H1 (cell line): Measurements from ENCODE around the gene STT3A. TPM values are rescaled to one million over a fixed set of nuclear protein-coding genes. Genes with fewer than 3 reads are reported as not detected.

Experiments used
- CTCF ChIA-PET: fragments of 300-600 bp; sonication (Branson Sonifier 250); formaldehyde crosslinking; loops from one replicate; lab custom pipeline; 2021; ENCODE audit not compliant: partially characterized antibody; lab: Charles Lee
- POLR2A ChIA-PET: fragments of 300-600 bp; sonication (Branson Sonifier 250); formaldehyde crosslinking; loops from one replicate; lab custom pipeline; 2021; ENCODE audit warnings: inconsistent platforms; ENCODE audit not compliant: partially characterized antibody; lab: Charles Lee
- DNase-seq, 2 experiments: peaks; one replicate each; pipeline versions ENCODE4 v3.0.0 to v3.0.0-alpha.2; 2010 to 2022; ENCODE audit warnings: low spot score in 2 of 2, low read depth in 1 of 2, mixed read lengths in 1 of 2
- FAIRE-seq: peaks from 2 replicates; lab custom pipeline; 2011; peaks lifted over from hg19 to GRCh38; lab: Jason Lieb, UNC
- H2AFZ ChIP-seq: 2 replicates; pipeline ENCODE4 v1.8.1; 2012; ENCODE audit warnings: low read length, inconsistent platforms
- H2AK5ac ChIP-seq: 2 replicates; pipeline ENCODE4 v1.6.1; 2013; ENCODE audit warnings: low read depth, low read length
- H2BK120ac ChIP-seq: replicated peaks from 2 replicates; pipeline ENCODE3; 2013; ENCODE audit warnings: low read depth, low read length, inconsistent platforms
- H2BK12ac ChIP-seq: 2 replicates; pipeline ENCODE4 v1.6.1; 2013; ENCODE audit warnings: low read depth, low read length
- H2BK15ac ChIP-seq: 2 replicates; pipeline ENCODE4 v1.6.1; 2013; ENCODE audit warnings: low read length
- H2BK20ac ChIP-seq: 2 replicates; pipeline ENCODE4 v1.6.1; 2013; ENCODE audit warnings: low read length
- H2BK5ac ChIP-seq: 2 replicates; pipeline ENCODE4 v1.6.1; 2013; ENCODE audit warnings: low read depth, low read length
- H3K14ac ChIP-seq: 2 replicates; pipeline ENCODE4 v1.6.1; 2013; ENCODE audit warnings: inconsistent platforms; ENCODE audit not compliant: insufficient read length
- H3K18ac ChIP-seq: 2 replicates; pipeline ENCODE4 v1.6.1; 2013; ENCODE audit warnings: low read length; ENCODE audit errors: extremely low read depth
- H3K23ac ChIP-seq: 2 replicates; pipeline ENCODE4 v1.6.1; 2013; ENCODE audit warnings: inconsistent platforms; ENCODE audit not compliant: insufficient read length
- H3K23me2 ChIP-seq: 2 replicates; pipeline ENCODE4 v1.6.1; 2013; ENCODE audit warnings: low read depth, low read length
- H3K27ac ChIP-seq: 2 replicates; pipeline ENCODE4 v1.6.1; 2011; ENCODE audit warnings: low read depth, low read length, inconsistent platforms
- H3K27me3 ChIP-seq, 4 experiments: replicated peaks in 1 of 4; 1 replicate in 1 of 4; 2 replicates in 3 of 4; pipeline versions ENCODE4 v1.6.1 to v1.8.1; 2011 to 2013; ENCODE audit warnings: low read length in 3 of 4, mild to moderate bottlenecking in 3 of 4, inconsistent platforms in 2 of 4, mixed read lengths in 2 of 4, moderate library complexity in 1 of 4; ENCODE audit not compliant: control insufficient read depth in 3 of 4, insufficient read depth in 3 of 4; ENCODE audit errors: extremely low read depth in 1 of 4
- H3K36me3 ChIP-seq, 4 experiments: 2 replicates each; pipeline versions ENCODE4 v1.6.1 to v1.8.1; 2011 to 2013; ENCODE audit warnings: mild to moderate bottlenecking in 4 of 4, low read length in 3 of 4, moderate library complexity in 2 of 4, control low read depth in 1 of 4, inconsistent platforms in 1 of 4; ENCODE audit not compliant: insufficient read depth in 4 of 4, control insufficient read depth in 2 of 4
- H3K4ac ChIP-seq: replicated peaks from 2 replicates; pipeline ENCODE3; 2013; ENCODE audit warnings: low read length, low read depth, mixed read lengths, inconsistent platforms; ENCODE audit not compliant: insufficient read length
- H3K4me1 ChIP-seq, 4 experiments: replicated peaks in 1 of 4; 1 replicate in 1 of 4; 2 replicates in 3 of 4; pipeline versions ENCODE4 v1.6.1 to v1.8.1; 2011 to 2013; ENCODE audit warnings: low read length in 3 of 4, inconsistent platforms in 2 of 4, mixed read lengths in 1 of 4; ENCODE audit not compliant: insufficient read depth in 4 of 4, control insufficient read depth in 3 of 4
- H3K4me2 ChIP-seq, 2 experiments: 2 replicates each; pipeline versions ENCODE4 v1.6.1 to v1.8.1; 2011 to 2013; ENCODE audit warnings: low read depth in 2 of 2, low read length in 2 of 2, control low read depth in 1 of 2, inconsistent platforms in 1 of 2, mild to moderate bottlenecking in 1 of 2; ENCODE audit not compliant: insufficient read depth in 1 of 2
- H3K4me3 ChIP-seq, 4 experiments: fragments of 200-600, 300-600 bp in 1 of 4; sonication (generic), shearing (Covaris generic), sonication (Bioruptor Twin) in 1 of 4; 2 replicates each; pipeline versions ENCODE4 v1.5.1 to v1.8.1; 2011 to 2016; ENCODE audit warnings: low read length in 4 of 4, low read depth in 3 of 4, control low read depth in 2 of 4, inconsistent platforms in 2 of 4, mild to moderate bottlenecking in 2 of 4, mixed read lengths in 1 of 4, moderate library complexity in 1 of 4; ENCODE audit not compliant: insufficient read depth in 2 of 4; ENCODE audit errors: extremely low read depth in 1 of 4
- H3K56ac ChIP-seq: replicated peaks from 2 replicates; pipeline ENCODE3; 2013; ENCODE audit warnings: low read depth, mild to moderate bottlenecking, mixed read lengths, low read length, inconsistent platforms; ENCODE audit not compliant: insufficient read length
- H3K79me1 ChIP-seq: 2 replicates; pipeline ENCODE4 v1.6.1; 2013; ENCODE audit warnings: low read depth, low read length, control low read depth
- H3K79me2 ChIP-seq, 2 experiments: 2 replicates each; pipeline versions ENCODE4 v1.6.1 to v1.8.1; 2012 to 2013; ENCODE audit warnings: low read length in 2 of 2, mild to moderate bottlenecking in 2 of 2, inconsistent platforms in 1 of 2; ENCODE audit not compliant: insufficient read depth in 2 of 2, control insufficient read depth in 1 of 2
- H3K9ac ChIP-seq, 4 experiments: replicated peaks in 1 of 4; 1 replicate in 1 of 4; 2 replicates in 3 of 4; pipeline versions ENCODE4 v1.6.1 to v1.8.1; 2011 to 2013; ENCODE audit warnings: low read depth in 3 of 4, low read length in 3 of 4, control low read depth in 2 of 4, mild to moderate bottlenecking in 2 of 4, moderate library complexity in 2 of 4, inconsistent platforms in 1 of 4; ENCODE audit errors: extremely low read depth in 1 of 4
- H3K9me3 ChIP-seq, 2 experiments: 2 replicates each; pipeline versions ENCODE4 v1.6.1 to v1.8.1; 2012 to 2013; ENCODE audit warnings: mild to moderate bottlenecking in 2 of 2, moderate library complexity in 2 of 2, control low read depth in 1 of 2, inconsistent platforms in 1 of 2, low read depth in 1 of 2, low read length in 1 of 2, mixed read lengths in 1 of 2; ENCODE audit not compliant: insufficient read depth in 2 of 2
- H4K20me1 ChIP-seq, 2 experiments: replicated peaks in 1 of 2; 2 replicates each; pipeline versions ENCODE3 to v1.8.1; 2011 to 2013; ENCODE audit warnings: inconsistent platforms in 2 of 2, low read length in 2 of 2, mild to moderate bottlenecking in 1 of 2; ENCODE audit not compliant: insufficient read depth in 2 of 2, control insufficient read depth in 1 of 2
- H4K5ac ChIP-seq: 2 replicates; pipeline ENCODE4 v1.6.1; 2013; ENCODE audit warnings: low read length, low read depth, mixed read lengths, inconsistent platforms; ENCODE audit not compliant: insufficient read length
- H4K8ac ChIP-seq: 2 replicates; pipeline ENCODE4 v1.8.0; 2013; ENCODE audit warnings: mild to moderate bottlenecking, moderate library complexity, low read length, inconsistent platforms; ENCODE audit not compliant: insufficient read depth; ENCODE audit errors: extremely low read depth
- H4K91ac ChIP-seq: replicated peaks from 2 replicates; pipeline ENCODE3; 2013; ENCODE audit warnings: low read length, mixed read lengths, inconsistent platforms; ENCODE audit not compliant: insufficient read length
- ATF2 ChIP-seq: IDR thresholded peaks from 2 replicates; pipeline ENCODE4 v1.6.1; 2012; ENCODE audit warnings: low read length, inconsistent platforms
- CEBPB ChIP-seq: IDR thresholded peaks from 2 replicates; pipeline ENCODE4 v1.6.1; 2012; ENCODE audit warnings: low read depth, low read length
- WGBS, 2 experiments: shearing (Covaris generic) in 1 of 2; methylation state at CpG; one replicate each; pipeline versions ENCODE4 v1.1.6 to v1.1.7; 2013 to 2015; ENCODE audit warnings: low lambda C conversion rate in 2 of 2, mixed read lengths in 2 of 2, inconsistent platforms in 1 of 2, low coverage in 1 of 2, missing lambda C conversion rate in 1 of 2; ENCODE audit not compliant: insufficient replicate concordance in 2 of 2, insufficient coverage in 1 of 2, insufficient read length in 1 of 2; ENCODE audit errors: extremely low coverage in 1 of 2, missing lambda C conversion rate in 1 of 2; 5-methylcytosine and 5-hydroxymethylcytosine counted together
- polyA plus RNA-seq, 7 experiments: library from polyadenylated mRNA; depleted of rRNA in 3 of 7; stranded (reverse) in 5 of 7; unstranded in 2 of 7; fragments of >200 nt in 5 of 7; fragments of 200-250 nt in 2 of 7; gene quantifications; 1 replicate in 5 of 7; 2 replicates in 1 of 7; 4 replicates in 1 of 7; pipeline versions ENCODE4 v1.2.1 to v1.2.3, GENCODE V29; 2011 to 2013; ENCODE audit warnings: missing spikeins in 2 of 7, mixed read lengths in 2 of 7
- total RNA-seq: library from RNA; stranded (reverse); fragmentation: NEBNext Ultra II Directional; extraction: Animal tissue kit (Norgen Biotek cat#: 25700); gene quantifications from 2 replicates; pipeline ENCODE4 v1.2.1, GENCODE V29; 2021

The STT3A gene
- total and polyA plus RNA-seq, 2 of the 8 experiments (the other 6 are each of a cell fraction or from before 2014, with no cell fraction given) = 173 to 211 TPM

GRCh38 chr11:125645871-125646270 is 53.2 kb downstream of the STT3A start:
- WGBS, 2 experiments = 94% methylated on average over 3 of the region's 3 CpGs; no CpG with 5 or more reads in 1 of the 2 experiments
- Histone ChIP-seq H4K20me1 (peaks cover 0 to 1% of the 10 kb centered on the region in 2 experiments), H3K36me3 (peaks cover 13 to 73% (median 44%) of the 10 kb centered on the region in 4 experiments), H2BK5ac (no peak overlapping the region), H3K4me3 (no peak overlapping the region), H2BK12ac (no peak overlapping the region), H3K18ac (no peak overlapping the region), H3K9ac (no peak overlapping the region), H4K91ac (no peak overlapping the region), H2AK5ac (no peak overlapping the region), H3K9me3 (no peaks in the 10 kb centered on the region), H3K4ac (no peak overlapping the region), H2AFZ (no peak overlapping the region), H3K56ac (no peak overlapping the region), H2BK120ac (no peak overlapping the region), H4K8ac (no peak overlapping the region), H3K79me2 (peaks cover 0 to 36% of the 10 kb centered on the region in 2 experiments; a peak in 2 of 4 replicates), H3K4me2 (no peak overlapping the region), H3K4me1 (no peaks in the 10 kb centered on the region), H3K14ac (no peak overlapping the region), H3K27me3 (no peaks in the 10 kb centered on the region), H4K5ac (no peak overlapping the region), H3K23me2 (no peaks in the 10 kb centered on the region), H2BK20ac (no peak overlapping the region), H3K79me1 (0 out of 2 replicates have a peak, but pooled peaks cover 3% of the 10 kb centered on the region), H2BK15ac (no peak overlapping the region), H3K27ac (no peak overlapping the region), H3K23ac (no peak overlapping the region)
- DNase-seq = no peak
- CTCF ChIA-PET = no interaction called here
- TF ChIP-seq CEBPB = 0 out of 2 replicates have a peak, but pooled peaks have one; percentile 48
- no peak for TF ChIP-seq ATF2
- POLR2A ChIA-PET = interaction anchor here (2.3 kb wide), 1 partner anchor 21 kb away, joined by 7 read pairs; the partner anchor contains the start of gene CHEK1
- FAIRE-seq = no peak
